Small intestine (tissue), 7 donors: ENCODE data around the gene UBL4A. TPM values are rescaled to one million over a fixed set of nuclear protein-coding genes. Genes with fewer than 3 reads are reported as not detected.
A peak's percentile ranks its signal among the peaks of the same experiment; 100 is the strongest.

Source experiments
- DNase-seq, 2 donors: peaks; one replicate each; pipeline versions ENCODE4 v3.0.0 to v3.0.0-alpha.2; 2013
- FAIRE-seq: peaks from 2 replicates; lab custom pipeline; 2012; peaks lifted over from hg19 to GRCh38; lab: Jason Lieb, UNC
- H3K27ac ChIP-seq, 3 donors: one replicate each; pipeline ENCODE4 v1.5.1; 2013; ENCODE audit warnings: low read length in 2 of 3, mild to moderate bottlenecking in 2 of 3, control low read depth in 1 of 3, inconsistent platforms in 1 of 3, low read depth in 1 of 3, moderate library complexity in 1 of 3
- H3K27me3 ChIP-seq, 3 donors: one replicate each; pipeline ENCODE4 v1.6.1; 2013; ENCODE audit warnings: low read length in 3 of 3, inconsistent platforms in 1 of 3; ENCODE audit not compliant: control insufficient read depth in 3 of 3, insufficient read depth in 3 of 3
- H3K36me3 ChIP-seq, 3 donors: one replicate each; pipeline ENCODE4 v1.6.1; 2013; ENCODE audit warnings: low read length in 3 of 3, inconsistent platforms in 1 of 3, low read depth in 1 of 3, mild to moderate bottlenecking in 1 of 3, moderate library complexity in 1 of 3; ENCODE audit not compliant: control insufficient read depth in 3 of 3, insufficient read depth in 2 of 3
- H3K4me1 ChIP-seq, 3 donors: one replicate each; pipeline ENCODE4 v1.6.1; 2013; ENCODE audit warnings: low read length in 2 of 3, inconsistent platforms in 1 of 3, low read depth in 1 of 3, mild to moderate bottlenecking in 1 of 3, moderate library complexity in 1 of 3; ENCODE audit not compliant: control insufficient read depth in 3 of 3, insufficient read depth in 2 of 3
- H3K4me3 ChIP-seq, 3 donors: one replicate each; pipeline ENCODE4 v1.5.1; 2013; ENCODE audit warnings: low read length in 3 of 3, control low read depth in 1 of 3, inconsistent platforms in 1 of 3, low read depth in 1 of 3, mild to moderate bottlenecking in 1 of 3, moderate library complexity in 1 of 3
- H3K9me3 ChIP-seq, 2 donors: one replicate each; pipeline ENCODE4 v1.6.1; 2013; ENCODE audit warnings: low read depth in 1 of 2, low read length in 1 of 2; ENCODE audit not compliant: control insufficient read depth in 2 of 2, insufficient read depth in 1 of 2
- WGBS, 3 donors: extraction: QIAGEN DNeasy Blood & Tissue Kit; methylation state at CpG; one replicate each; pipeline ENCODE4 v1.1.7; 2013; 5-methylcytosine and 5-hydroxymethylcytosine counted together
- polyA plus RNA-seq, 4 donors: library from polyadenylated mRNA; stranded (reverse) in 3 of 4; unstranded in 1 of 4; fragments of 200-250 nt in 3 of 4; fragments of 120-200 nt in 1 of 4; gene quantifications; one replicate each; pipeline versions ENCODE4 v1.2.1 to v1.2.3, GENCODE V29; 2013
- donor health status: healthy with polysubstance abuse.
- donor health status: control.
- donor health status: control.
- donor health status: Bipolar disorder and iron deficiency.
- donor health status: healthy.

Gene UBL4A
- polyA plus RNA-seq, 4 donors, result 23.8 to 32.3 (median 28.3) TPM

DNA sequence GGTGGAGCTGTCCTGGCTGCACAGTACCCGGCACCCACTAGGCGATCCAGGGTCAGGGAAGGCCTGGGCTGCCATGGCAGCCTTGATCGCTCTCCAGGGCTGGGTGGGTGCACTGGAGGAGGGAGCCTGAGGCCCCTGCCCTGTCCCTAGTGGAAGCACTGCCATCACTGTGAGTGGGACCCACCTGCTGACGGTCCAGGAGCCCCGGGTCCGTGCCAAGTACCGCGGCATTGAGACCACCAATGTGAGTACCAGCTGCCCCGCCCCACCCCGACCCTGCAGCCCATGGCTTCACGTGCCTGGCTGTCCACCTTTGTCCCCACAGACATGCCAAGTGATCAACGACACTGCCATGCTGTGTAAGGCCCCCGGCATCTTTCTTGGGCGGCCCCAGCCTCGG lies 19.5 kb downstream of the UBL4A start:
- no peak for DNase-seq

GRCh38 chrX:154466036-154466435 lies 20.4 kb downstream of the UBL4A start:
- H3K36me3 ChIP-seq, result peaks cover 0 to 97% (median 2%) of the 10 kb centered on the region in 3 donors
- DNase-seq, result no peak

More for the DNA sequence above, 19.5 kb downstream of the UBL4A start:
- H3K36me3 ChIP-seq, result peaks cover 0 to 97% (median 2%) of the 10 kb centered on the region in 3 donors
- FAIRE-seq, result no peak
- no peaks in the 10 kb centered on the region for H3K4me1 ChIP-seq
- no peaks in the 10 kb centered on the region for H3K27me3 ChIP-seq
- H3K4me3 ChIP-seq, result no peak overlapping the region
- no peak overlapping the region for H3K27ac ChIP-seq
- 91 to 97% (median 92%) methylated on average over 9 to 15 of the region's 15 CpGs for WGBS, 3 donors
- no peaks in the 10 kb centered on the region for H3K9me3 ChIP-seq

GRCh38 chrX:154465601-154466000 lies 20.8 kb downstream of the UBL4A start:
- DNase-seq, result no peak

More at GRCh38 chrX:154466036-154466435, 20.4 kb downstream of the UBL4A start:
- Histone ChIP-seq H3K4me1 (no peaks in the 10 kb centered on the region), H3K27ac (no peak overlapping the region), H3K27me3 (no peaks in the 10 kb centered on the region), H3K4me3 (no peak overlapping the region), H3K9me3 (no peaks in the 10 kb centered on the region)
- WGBS, 3 donors, result 93 to 95% (median 95%) methylated on average over 11 to 32 of the region's 32 CpGs
- no peak for FAIRE-seq

GRCh38 chrX:154464806-154465365 lies 21.5 kb downstream of the UBL4A start:
- H3K36me3 ChIP-seq, result peaks cover 0 to 95% (median 2%) of the 10 kb centered on the region in 3 donors
- H3K27me3 ChIP-seq, result no peaks in the 10 kb centered on the region
- H3K4me3 ChIP-seq, result no peak overlapping the region
- H3K9me3 ChIP-seq, result no peaks in the 10 kb centered on the region
- no peak for FAIRE-seq
- WGBS, 3 donors, result 89 to 92% (median 91%) methylated on average over 21 to 28 of the region's 28 CpGs
- H3K4me1 ChIP-seq, result no peaks in the 10 kb centered on the region
- H3K27ac ChIP-seq, result no peak overlapping the region
- DNase-seq, result no peak

More at GRCh38 chrX:154465601-154466000, 20.8 kb downstream of the UBL4A start:
- H3K27me3 ChIP-seq, result no peaks in the 10 kb centered on the region
- 91 to 96% (median 96%) methylated on average over 7 to 14 of the region's 14 CpGs for WGBS, 3 donors
- no peak for FAIRE-seq
- no peaks in the 10 kb centered on the region for H3K9me3 ChIP-seq
- no peaks in the 10 kb centered on the region for H3K4me1 ChIP-seq
- no peak overlapping the region for H3K27ac ChIP-seq
- no peak overlapping the region for H3K4me3 ChIP-seq
- peaks cover 0 to 97% (median 2%) of the 10 kb centered on the region in 3 donors for H3K36me3 ChIP-seq

DNA sequence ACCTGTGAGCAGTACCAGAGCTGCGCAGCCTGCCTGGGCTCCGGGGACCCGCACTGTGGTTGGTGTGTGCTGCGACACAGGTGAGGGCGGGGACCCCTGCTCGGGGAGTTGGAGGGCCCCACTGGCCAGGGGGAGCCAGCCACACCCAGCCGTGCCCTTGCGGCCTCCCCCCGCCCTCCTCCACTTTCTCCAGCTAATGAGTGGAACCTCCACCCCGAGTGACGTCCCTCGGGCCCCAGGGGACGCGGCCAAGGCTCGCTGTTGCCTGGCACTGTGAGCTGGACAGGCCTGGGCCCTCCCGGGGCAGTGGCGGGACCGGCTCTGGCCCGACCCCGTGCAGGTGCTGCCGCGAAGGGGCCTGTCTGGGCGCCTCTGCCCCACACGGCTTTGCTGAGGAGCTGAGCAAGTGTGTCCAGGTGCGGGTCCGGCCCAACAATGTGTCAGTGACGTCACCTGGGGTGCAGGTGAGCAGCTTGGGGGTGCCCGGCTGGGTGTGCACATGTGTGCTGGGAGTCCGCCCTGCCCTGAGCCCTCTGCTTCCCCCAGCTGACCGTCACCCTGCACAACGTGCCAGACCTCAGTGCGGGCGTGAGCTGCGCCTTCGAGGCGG lies 22.7 kb downstream of the UBL4A start:
- Histone ChIP-seq H3K36me3 (peaks cover 0 to 83% (median 0%) of the 10 kb centered on the region in 3 donors), H3K4me3 (no peak overlapping the region), H3K27ac (no peak overlapping the region), H3K4me1 (peaks cover 0 to 6% (median 0%) of the 10 kb centered on the region in 3 donors), H3K9me3 (no peaks in the 10 kb centered on the region), H3K27me3 (no peaks in the 10 kb centered on the region)
- DNase-seq (no peak), FAIRE-seq (no peak)
- 91 to 93% (median 93%) methylated on average over 18 to 36 of the region's 36 CpGs for WGBS, 3 donors

DNA sequence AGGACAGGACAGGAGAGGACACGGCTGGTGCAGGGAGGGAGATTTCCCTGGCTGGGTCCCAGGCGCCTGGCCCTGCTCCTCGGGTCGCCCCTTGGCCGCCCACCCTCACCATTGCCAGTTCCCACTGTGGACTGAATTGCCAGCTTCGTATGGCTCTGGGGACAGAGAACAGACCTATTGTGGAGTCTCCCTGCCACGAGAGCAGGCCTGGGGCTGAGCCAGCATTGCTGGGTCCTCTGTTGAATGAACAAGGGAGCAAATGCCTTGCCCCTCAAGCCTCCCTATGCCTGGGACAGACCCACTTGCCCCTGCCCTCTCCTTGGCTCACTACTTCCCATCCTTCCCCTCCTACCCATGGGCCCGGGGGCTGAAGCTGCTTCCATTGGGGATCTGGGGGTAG lies 24.0 kb downstream of the UBL4A start:
- peaks cover 0 to 6% (median 0%) of the 10 kb centered on the region in 3 donors for H3K4me1 ChIP-seq
- H3K9me3 ChIP-seq, result no peaks in the 10 kb centered on the region
- DNase-seq (no peak), FAIRE-seq (no peak)
- no peaks in the 10 kb centered on the region for H3K27me3 ChIP-seq
- H3K27ac ChIP-seq, result no peak overlapping the region
- peaks cover 0 to 70% (median 0%) of the 10 kb centered on the region in 3 donors for H3K36me3 ChIP-seq
- H3K4me3 ChIP-seq, result no peak overlapping the region
- 80 to 92% (median 87%) methylated on average over 2 to 8 of the region's 8 CpGs for WGBS, 3 donors

DNA sequence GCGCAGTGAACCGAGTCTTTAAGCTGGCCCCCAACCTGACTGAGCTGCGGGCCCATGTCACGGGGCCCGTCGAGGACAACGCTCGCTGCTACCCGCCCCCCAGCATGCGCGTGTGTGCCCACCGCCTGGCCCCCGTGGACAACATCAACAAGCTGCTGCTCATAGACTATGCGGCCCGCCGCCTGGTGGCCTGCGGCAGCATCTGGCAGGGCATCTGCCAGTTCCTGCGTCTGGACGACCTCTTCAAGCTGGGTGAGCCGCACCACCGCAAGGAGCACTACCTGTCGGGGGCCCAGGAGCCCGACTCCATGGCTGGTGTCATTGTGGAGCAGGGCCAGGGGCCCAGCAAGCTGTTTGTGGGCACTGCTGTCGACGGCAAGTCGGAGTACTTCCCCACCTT lies 26.1 kb downstream of the UBL4A start:
- WGBS, 3 donors, result 88 to 97% (median 91%) methylated on average over 16 to 26 of the region's 26 CpGs
- no peaks in the 10 kb centered on the region for H3K27me3 ChIP-seq
- peaks cover 0 to 6% (median 0%) of the 10 kb centered on the region in 3 donors for H3K4me1 ChIP-seq
- peaks cover 0 to 51% (median 0%) of the 10 kb centered on the region in 3 donors for H3K36me3 ChIP-seq
- H3K9me3 ChIP-seq, result no peaks in the 10 kb centered on the region
- H3K4me3 ChIP-seq, result no peak overlapping the region
- DNase-seq, result no peak
- no peak overlapping the region for H3K27ac ChIP-seq
- no peak for FAIRE-seq

GRCh38 chrX:154459832-154460231 lies 26.6 kb downstream of the UBL4A start:
- 53 to 81% (median 80%) methylated on average over 10 to 14 of the region's 14 CpGs for WGBS, 3 donors
- peak overlapping the region in 1 of 3 donors; percentile 85 for H3K4me3 ChIP-seq
- peaks cover 0 to 46% (median 0%) of the 10 kb centered on the region in 3 donors for H3K36me3 ChIP-seq
- no peaks in the 10 kb centered on the region for H3K9me3 ChIP-seq
- no peak overlapping the region for H3K27ac ChIP-seq
- DNase-seq (no peak), FAIRE-seq (no peak)
- H3K27me3 ChIP-seq, result no peaks in the 10 kb centered on the region
- H3K4me1 ChIP-seq, result peaks cover 0 to 6% (median 0%) of the 10 kb centered on the region in 3 donors
